Tibial nerve (tissue), 4 donors: ENCODE measurements around the gene LGALS14.

Source experiments
- EP300 ChIP-seq, 2 donors: sonication (generic); formaldehyde crosslinking; IDR thresholded peaks; one replicate each; pipeline ENCODE4 v1.6.1; 2017; ENCODE audit warnings: antibody characterized with exemption in 2 of 2, mild to moderate bottlenecking in 1 of 2
- POLR2A ChIP-seq, 2 donors: fragments of 450-650 bp; IDR thresholded peaks; one replicate each; pipeline ENCODE4 v1.6.1; 2017; ENCODE audit warnings: antibody characterized with exemption in 2 of 2, mild to moderate bottlenecking in 2 of 2, moderate library complexity in 2 of 2
- TF ChIP-seq, protein P1 (sequence below), 5 experiments: fragments of 200-600 bp in 3 of 5; fragments of 450-650 bp in 2 of 5; sonication (generic) in 3 of 5; IDR thresholded peaks; one replicate each; pipeline ENCODE4 v1.5.1; 2016 to 2019; ENCODE audit warnings: antibody characterized with exemption in 5 of 5, mild to moderate bottlenecking in 3 of 5, moderate library complexity in 2 of 5

DNA sequence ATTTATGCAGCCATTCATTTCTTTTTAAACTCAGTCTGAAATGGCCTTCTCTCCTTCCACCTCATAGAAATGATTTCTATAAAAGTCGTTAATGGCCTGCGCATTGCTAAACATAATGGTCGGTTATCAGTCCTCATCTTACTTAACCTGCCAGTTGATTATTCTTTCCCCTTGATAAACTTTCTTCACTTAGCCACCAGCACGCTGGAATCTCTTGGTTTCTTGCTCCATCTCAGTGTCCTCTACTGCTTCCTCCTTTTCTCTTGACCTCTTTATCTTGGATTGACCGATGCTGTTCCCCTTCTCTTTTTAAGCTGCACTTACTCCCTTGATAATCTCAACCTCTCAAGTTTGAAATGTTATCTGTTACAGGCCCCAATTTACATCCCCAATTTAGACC lies 45.7 kb downstream of the LGALS14 start:
- TF ChIP-seq POLR2A (IDR thresholded peaks at IDR 0.05) = no peak
- TF ChIP-seq, protein P1, sequence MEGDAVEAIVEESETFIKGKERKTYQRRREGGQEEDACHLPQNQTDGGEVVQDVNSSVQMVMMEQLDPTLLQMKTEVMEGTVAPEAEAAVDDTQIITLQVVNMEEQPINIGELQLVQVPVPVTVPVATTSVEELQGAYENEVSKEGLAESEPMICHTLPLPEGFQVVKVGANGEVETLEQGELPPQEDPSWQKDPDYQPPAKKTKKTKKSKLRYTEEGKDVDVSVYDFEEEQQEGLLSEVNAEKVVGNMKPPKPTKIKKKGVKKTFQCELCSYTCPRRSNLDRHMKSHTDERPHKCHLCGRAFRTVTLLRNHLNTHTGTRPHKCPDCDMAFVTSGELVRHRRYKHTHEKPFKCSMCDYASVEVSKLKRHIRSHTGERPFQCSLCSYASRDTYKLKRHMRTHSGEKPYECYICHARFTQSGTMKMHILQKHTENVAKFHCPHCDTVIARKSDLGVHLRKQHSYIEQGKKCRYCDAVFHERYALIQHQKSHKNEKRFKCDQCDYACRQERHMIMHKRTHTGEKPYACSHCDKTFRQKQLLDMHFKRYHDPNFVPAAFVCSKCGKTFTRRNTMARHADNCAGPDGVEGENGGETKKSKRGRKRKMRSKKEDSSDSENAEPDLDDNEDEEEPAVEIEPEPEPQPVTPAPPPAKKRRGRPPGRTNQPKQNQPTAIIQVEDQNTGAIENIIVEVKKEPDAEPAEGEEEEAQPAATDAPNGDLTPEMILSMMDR (IDR thresholded peaks at IDR 0.05) = no peak
- TF ChIP-seq EP300 (IDR thresholded peaks at IDR 0.05) = no peak
